NCI-H2227 (cell line): ENCODE results near the gene ANAPC16.
"Not testable (repeated sequence)": the region's sequence is repeated elsewhere in the genome, so short reads cannot be mapped to it uniquely, and the experiment has no call there.

ENCODE experiments used
- DNase-seq: peaks from one replicate; lab custom pipeline; 2025; ENCODE audit not compliant: unreplicated experiment; lab: John Stamatoyannopoulos, UW

The ANAPC16 gene

DNA sequence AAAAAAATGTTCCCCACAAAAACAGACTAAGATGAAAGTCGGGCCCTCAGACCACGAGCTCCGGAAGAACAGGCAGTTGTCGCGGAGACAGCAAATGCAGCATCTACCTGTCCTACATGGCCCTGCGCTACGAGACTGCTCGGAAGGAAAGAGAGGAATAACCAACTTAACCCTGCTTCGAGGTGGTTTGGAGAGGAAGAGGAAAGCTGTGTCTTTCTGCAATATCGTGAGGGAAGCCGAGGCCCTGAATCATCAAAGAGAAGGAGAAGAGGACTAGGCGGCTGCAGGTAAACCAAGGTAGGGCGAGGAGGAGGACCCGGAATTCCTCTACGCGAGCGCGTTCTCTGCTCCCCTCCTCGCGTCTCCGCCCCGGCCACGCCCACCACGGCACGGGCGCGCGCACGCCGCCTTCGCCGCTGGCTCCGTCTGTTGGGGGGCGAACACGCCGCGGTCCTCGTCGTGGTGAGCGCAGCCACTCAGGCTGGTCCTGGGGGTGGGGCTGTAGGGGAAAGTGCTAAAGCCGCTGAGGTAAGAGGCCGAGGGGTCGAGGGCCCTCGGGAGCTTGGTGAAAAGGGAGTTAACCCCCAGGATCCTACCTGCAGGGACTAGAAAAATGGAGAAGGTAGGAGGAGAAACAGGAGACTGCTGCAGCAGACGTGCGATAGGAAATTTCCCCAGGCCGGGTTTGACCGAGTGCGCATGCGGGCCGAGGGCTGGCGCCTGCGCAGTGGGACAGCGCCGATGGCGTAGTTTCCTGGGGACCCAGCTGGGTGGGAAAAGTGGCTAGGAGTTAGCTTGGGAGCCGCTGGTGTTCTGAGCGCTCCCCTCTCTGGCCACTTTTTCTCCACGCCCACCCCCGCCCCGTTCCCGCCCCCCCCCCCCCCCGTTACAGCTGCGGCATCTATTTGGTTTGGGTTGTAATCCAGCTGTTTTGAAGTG lies at the start of gene ANAPC16, which contains the start of gene ASCC1:
Gene ANAPC16 (plus strand): TSS at position 402 of the 939 bp plus-strand sequence. CDS start 7,903 bp downstream, outside the sequence.
Gene ASCC1 (minus strand): TSS at position 666 of the 939 bp plus-strand sequence. CDS start 2,978 bp downstream, outside the sequence.
- peak; percentile 92 for DNase-seq

DNA sequence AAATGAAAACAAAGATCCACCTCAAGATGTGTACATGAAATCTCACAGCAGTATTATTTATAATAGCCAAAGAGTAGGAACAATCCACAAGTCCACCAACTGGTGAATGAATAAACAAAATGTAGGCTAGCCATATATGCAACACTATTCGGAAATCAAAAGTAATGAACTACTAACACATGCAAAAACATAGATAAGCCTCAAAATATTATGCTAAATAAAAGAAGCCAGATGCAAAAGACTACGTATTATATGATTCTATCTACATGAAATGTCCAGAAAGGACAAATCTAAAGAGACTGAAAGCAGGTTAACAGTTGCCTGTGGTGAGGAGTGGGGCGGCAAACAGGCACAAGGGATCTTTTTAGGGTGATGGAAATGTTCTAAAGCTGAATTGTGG lies 48.7 kb upstream of the ANAPC16 start:
- no peak for DNase-seq

DNA sequence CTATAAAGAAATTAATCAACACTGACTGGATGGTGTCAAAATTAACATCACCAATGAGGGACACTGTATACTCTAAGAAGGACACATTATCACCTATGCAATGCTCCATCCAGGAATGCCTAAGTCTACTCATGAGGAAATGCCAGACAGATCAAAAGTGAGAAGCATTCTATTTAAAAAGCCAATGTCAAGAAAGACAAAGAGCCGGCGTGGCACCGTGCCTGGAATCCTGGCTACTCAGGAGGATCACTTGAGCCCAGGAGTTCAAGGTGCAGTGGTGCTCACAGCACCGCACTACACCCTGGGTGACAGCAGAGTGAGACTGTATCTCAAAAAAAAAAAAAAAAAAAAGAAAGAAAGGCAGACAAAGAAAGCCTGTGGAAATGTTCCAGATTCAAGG lies 45.5 kb upstream of the ANAPC16 start:
- no peak for DNase-seq

DNA sequence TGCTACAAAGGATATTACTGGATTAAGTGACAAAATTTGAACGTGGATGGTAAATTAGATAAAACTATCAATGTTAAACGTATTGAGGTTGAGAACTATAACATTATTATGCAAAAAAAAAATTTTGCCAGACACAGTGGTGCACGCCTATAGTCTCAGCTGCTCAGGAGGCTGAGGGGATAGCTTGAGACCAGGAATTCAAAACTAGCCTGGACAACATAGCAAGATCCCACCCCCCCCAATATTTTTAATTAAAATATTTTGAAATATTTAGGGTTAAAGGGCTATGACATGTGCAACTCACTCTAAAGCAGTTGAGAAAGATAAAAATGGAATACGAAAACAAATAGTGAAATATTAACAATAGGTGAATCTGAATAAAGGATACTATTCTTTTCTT lies 45.1 kb upstream of the ANAPC16 start:
- no peak for DNase-seq

DNA sequence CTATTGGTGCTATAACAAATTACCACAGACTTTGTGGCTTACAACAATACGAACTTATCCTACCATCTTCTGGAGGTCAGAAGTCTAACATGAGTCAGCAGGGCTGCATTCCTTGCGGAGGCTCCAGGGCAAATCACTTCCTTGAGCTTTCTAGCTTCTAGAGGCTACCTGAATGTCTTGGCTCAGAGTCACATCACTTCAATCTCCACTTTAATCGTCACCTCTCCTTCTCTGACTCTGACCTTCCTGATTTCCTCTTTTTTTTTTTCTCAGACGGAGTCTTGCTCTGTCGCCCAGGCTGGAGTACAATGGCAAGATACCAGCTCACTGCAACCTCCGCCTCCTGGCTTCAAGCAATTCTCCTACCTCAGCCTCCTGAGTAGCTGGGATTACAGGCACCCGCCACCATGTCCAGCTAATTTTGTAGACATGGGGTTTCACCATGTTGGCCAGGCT lies 44.6 kb upstream of the ANAPC16 start:
- no peak for DNase-seq

DNA sequence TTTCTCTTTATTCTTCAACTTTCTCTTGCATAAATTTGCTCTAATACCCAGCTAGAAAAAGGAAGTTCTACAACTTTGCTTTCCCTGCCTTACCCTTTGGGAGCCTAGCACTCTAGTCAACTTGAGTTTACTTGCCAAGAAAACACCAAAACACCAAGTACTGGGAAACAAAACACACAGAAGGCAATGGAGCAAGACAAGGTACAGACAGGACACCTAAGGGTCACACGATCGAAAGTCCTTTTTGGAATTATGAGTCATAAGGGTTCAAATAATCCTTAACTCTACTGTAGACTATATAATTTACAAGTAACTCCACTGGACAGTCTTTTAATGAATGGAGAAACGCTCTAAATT lies 42.6 kb upstream of the ANAPC16 start:
- no peak for DNase-seq

DNA sequence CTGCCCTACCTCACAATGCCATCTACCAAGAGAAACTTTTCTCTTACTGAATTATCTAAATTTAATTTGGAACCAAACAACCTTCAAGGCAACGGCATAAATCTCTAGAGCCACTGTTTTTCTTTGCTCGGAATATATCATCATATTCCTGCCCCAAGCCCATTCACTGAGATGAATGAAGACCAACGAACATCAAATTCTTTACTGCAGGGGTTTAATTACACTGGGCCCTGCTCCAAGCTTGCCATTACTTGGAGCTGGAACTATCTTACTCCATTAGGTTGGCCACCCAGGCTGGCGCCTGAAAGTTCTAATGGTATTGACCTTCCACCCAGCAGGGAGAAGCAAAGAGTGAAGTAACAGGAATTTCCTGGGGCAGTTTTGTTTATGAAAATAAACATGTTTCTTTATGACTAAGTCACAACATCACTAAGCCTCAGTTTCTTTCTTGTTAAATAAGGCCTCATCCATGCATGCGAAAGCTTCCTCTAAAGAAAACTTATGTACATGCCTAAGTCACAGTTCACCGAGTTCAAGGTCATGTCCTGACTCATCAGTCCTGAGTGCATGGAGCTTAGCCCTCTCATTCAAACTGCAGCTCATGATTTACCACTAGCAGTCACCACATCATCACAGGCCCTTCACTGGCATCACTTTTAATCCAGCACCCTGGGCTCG lies 42.1 kb upstream of the ANAPC16 start:
- peak; percentile 43 for DNase-seq

DNA sequence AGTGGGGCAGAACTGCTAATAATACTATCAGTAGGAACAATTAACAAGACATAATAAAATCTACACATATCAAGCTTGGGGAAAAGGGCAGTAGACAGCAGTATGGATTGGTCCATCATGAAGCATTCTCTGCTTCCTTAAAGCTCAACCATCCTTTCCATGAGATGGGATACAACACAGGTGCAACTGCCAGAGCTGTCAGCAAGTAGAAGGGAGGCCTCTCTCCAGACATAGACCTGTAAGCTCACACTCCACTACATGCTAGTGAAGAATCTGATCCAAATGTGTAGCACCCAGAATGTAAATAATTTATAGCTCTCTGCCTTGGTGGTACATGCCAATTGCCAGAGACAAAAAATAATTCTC lies 41.5 kb upstream of the ANAPC16 start:
- DNase-seq: no peak

DNA sequence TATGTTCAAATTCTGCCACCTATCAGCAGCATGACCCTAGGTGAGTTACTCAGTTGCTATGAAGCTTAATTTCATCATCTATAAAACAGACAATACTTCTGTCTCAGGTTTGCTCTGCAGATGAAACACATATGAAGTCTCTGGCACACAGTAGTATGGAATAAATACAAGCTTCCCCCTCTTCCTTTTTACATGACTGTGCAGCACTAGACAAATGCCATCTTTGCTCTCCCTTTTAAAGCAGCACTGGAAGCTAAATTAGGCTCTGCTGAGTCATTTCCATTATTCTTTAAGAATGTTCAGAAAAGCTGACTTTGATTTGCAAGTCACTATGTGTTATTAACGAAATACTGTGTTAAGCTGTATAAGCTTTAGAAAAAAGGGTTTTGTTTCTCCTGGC lies 40.7 kb upstream of the ANAPC16 start:
- no peak for DNase-seq

DNA sequence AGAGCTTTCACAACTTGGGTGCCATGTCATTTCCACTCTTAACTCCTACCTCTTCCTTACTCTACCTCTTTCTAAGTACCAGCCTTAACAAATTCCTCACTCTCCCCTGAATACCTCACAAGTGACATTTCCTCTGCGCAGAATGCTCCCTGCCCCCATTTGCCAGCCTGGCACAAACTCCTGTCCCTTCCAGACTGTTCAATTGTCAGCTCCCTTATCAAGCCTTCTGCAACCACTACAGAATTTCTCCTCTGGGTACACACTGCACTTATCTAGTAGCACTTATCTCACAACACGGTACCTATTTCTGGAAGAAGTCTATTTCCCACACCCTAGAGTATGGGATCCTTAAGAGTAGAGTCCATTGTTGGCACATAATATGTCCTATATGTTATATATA lies 39.1 kb upstream of the ANAPC16 start:
- no peak for DNase-seq

DNA sequence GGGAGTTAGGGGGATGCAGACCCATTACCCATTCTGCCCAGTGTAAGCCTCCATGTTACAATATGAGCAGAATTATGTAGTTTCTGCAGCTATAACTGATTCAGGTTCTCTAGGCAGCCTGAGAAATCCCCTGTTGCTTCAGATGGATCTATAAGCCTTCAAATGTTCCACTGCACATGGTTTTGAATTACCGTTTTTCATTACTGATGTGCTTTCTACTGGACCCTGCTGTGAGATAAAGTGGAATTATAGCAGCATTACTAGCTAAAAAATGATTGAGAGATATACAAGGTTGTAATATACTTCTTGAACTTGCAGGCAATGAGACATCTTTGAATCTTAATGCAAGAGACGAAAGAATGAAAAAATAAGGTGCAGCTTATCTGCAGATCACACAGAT lies 38.4 kb upstream of the ANAPC16 start:
- DNase-seq: peak; percentile 26

DNA sequence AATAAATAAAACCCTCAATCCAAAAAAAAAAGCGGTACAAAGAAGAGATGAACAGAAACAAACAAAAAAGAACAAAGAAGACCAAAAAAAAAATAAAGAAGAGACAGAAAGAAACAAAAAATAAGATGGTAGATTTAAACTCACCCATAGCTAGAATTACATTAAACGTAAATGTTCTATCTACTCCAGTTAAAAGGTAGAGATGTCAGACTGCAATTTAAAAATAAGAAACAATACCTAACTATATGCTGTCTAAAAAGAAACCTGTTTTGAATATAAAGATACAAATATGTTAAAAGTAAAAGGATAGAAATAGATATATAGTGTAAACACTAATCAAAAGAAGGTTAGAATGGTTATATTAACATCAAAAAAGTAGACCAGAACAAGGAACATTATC lies 31.7 kb upstream of the ANAPC16 start:
- no peak for DNase-seq

DNA sequence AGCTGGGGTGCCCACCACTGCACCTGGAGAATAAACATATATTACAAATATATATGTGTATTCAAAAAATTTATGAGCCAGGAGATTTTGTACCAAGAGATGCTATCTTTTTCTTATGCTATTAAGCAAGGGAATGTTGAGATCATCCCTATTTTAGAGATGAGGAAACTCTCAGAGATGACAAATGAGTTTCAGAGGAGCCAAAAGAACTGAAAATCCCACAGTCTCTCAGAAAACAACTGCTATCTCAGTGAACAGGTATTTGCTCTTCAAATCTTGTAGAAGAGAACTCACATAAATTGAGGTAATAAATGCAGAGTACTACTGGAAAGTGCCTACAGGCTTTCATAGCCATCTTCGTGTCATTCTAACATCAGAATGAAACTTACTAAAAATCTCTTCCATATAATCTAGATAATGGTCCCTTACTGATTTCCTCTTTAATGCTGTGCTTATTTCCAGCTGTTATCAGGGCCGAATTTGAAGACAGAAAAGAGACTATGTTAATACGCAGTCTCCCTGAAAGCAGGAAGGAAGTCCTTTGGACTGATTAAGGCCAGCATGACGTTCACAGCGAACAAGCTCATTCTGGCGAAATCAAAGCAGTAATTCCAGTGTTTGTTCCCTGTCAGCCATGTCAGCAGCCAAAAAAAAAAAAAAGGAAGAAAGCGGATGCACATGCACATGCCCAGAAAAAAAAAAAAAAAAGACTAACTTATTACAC lies 29.4 kb upstream of the ANAPC16 start:
- peak; percentile 32 for DNase-seq

DNA sequence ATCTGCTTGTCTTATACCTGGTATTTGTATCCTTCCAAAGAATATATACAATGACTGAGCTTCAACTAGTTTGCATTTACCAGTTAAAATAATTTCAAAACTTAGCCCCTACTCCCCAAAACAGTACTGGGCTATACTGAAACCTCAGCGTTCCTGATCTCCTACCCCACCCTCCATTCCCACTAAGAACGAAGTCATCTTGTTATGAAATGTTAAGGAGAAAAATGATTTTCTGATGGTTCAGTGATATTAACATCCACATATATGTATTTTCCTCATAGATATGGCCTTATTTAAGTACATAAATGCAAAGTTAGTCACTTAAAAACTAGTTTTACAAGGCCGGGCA lies 28.9 kb upstream of the ANAPC16 start:
- DNase-seq: no peak

DNA sequence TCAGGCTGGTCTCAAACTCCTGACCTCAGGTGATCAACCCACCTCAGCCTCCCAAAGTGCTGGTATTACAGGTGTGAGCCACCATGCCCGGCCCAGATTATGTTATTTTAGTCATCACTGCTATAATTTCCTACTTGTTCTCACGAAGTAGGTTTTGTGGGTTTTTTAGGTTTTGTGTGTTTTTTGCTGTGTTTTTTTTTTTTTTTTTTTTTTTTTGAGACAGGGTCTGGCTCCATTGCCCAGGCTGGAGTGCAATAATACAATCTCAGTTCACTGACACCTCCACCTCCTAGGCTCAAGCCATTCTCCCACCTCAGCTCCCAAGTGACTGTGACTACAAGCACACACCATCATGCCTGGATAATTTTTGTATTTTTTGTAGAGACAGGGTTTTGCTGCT lies 20.9 kb upstream of the ANAPC16 start:
- DNase-seq: no peak

DNA sequence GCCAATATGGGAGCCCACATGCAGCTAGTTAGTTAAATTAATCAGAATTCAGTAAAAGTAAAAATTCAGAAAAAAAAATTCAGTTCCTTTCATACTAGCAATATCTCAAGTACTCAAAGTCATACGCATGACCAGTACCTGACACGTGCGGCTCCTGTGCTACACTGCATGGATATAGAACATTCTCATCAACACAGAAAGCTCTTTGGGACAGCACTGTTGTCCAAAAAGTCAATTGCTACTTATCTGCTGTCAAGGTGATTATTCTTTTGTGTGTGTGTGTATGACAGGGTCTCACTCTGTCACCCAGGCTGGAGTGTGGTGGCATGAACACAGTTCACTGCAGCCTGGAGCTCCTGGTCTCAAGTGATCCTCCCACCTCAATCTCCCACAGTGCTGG lies 14.9 kb upstream of the ANAPC16 start:
- DNase-seq: no peak

DNA sequence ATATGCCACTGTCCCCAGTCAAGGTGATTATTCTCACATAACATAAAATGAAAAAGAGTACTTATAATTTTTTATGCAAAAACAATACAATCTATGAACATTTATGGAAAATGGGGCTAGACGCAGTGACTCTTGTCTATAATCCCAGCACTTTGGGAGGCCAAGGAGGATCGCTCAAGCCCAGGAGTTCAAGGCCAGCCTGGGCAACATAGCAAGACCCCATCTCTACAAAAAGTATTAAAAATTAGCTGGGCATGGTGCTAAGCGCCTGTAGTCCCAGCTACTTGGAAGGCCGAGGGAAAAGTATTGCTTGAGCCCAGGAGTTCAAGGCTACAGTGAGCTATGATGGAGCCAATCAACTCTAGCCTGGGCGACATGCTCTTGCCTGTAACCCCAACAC lies 14.5 kb upstream of the ANAPC16 start:
- no peak for DNase-seq

DNA sequence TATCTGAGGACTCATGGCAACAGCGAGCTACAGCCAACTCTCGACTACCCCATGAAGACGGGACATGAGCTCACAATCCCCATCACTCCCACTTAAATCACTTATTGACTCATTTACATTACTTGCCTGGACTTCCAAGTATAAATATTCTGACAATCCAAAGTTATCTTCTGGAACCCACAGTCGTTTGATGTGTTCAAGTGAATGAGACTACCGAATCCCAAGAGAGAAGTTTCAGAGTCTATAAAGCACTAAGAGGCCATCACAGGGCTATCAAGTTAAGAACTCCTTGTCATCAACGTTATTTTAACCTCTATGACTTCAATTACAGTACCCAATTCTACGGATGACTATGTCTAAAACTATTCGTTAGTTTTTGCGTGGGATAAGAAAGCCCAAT lies 11.5 kb upstream of the ANAPC16 start:
- no peak for DNase-seq

DNA sequence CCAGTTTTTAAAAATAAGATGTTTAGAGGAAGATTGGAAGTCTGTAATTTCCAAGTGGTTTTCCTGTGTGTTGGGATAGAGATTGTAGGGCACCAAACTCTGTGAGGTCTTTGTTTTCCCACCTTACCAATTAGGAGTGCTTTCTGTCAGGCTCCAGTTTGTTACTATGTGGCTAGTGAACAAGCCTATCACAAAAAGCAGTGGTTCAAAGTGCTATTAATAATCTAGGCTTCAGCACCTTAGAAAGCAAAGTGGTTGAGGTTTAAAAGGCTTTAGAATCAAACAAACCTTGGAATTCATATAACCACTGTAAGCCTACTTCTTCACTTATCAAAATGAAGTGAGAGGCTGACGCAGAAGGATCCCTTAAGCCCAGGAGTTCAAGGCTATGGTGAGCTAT lies 11.1 kb upstream of the ANAPC16 start:
- DNase-seq: no peak

DNA sequence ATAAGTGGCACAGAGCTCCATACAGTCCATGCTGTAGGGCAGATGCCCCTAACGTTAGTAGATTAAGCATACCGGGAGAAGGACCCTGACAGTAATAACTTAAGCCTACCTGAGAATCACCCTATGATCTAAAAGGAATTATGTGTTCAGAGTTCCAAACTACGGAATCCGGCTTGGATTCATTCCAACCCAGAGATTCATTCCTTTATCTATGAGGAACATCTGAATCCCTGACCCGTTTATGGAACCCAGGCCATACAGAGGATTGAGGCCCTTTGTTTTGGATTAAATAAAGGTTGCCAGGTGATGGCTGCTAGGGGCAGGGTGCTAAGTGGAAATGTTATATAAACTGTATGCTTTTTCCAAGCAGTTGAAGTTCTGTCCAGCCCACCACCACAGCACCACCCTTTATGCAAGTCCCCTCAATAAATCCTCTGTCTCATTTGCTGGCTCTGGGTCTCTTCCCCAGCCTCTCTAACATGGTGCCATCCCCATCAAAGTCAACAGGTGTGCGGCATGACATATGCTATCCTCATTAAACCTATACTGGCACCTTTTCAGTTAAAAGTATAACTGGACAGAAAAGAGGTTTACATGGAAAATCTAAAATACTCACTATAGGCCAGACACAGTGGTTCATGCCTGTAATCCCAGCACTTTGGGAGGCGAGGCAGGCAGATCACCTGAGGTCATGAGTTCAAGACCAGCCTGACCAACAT lies 9.1 kb upstream of the ANAPC16 start:
- no peak for DNase-seq

DNA sequence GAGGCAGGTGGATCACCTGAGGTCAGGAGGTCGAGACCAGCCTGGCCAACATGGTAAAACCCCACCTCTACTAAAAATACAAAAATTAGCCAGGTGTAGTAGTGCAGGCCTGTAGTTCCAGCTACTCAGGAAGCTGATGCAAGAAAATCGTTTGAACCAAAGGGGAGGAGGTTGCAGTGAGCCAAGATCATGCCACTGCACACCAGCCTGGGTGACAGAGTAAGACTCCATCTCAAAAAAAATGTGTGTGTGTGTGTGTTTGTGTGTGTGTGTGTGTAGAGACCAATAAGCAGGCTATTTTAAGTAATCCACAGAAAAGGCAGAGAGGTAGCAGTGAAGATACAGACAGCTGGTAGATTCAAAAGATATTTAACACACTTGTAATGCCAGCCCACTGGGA lies 7.3 kb upstream of the ANAPC16 start:
- not testable (repeated sequence) for DNase-seq
